Measurements from ENCODE around the gene ARHGEF28. TPM values are rescaled to one million over a fixed set of nuclear protein-coding genes. Genes with fewer than 3 reads are reported as not detected.

The ARHGEF28 gene
- total RNA-seq, 4 donors from 2014 or later: 13.3 to 19.0 (median 16.9) TPM

DNA sequence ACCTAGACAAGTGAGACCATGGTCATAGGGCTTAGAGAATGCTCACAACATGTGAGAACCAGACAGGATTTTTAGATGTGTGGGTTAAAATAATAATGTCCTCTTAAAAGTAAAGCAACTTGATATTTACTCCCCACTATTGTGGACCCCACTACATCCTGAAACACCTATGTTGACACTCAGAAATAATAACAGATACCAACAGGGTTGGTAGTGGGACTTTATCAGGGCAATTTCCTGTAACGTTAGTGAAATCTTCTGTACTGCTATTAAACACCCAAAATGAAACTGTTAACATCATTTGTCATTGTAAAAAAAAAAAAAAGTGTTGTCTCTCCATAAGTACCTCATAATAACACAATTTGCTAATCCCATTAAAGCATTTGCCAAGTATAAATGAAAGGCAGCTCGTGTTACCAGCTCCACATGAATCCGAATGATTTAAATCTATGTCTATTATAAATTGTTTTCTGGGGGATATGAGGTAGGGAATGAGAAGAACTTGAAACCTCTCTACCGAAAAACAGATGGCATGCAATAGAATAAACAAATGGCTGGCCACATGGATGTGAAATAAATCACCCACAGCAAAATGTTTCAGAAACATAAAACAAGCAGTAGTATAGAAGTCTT, 285.9 kb downstream of the ARHGEF28 start:
- DNase-seq: no peak
- TF ChIP-seq POLR2A (IDR thresholded peaks at IDR 0.05): no peak
- TF ChIP-seq CTCF (IDR thresholded peaks at IDR 0.05): no peak
- Histone ChIP-seq H3K4me1 (no peaks in the 10 kb centered on the region), H3K27me3 (no peaks in the 10 kb centered on the region), H3K9me3 (no peaks in the 10 kb centered on the region), H3K27ac (no peak overlapping the region), H3K4me3 (no peak overlapping the region), H3K36me3 (peaks cover 0 to 8% (median 0%) of the 10 kb centered on the region in 3 donors)

DNA sequence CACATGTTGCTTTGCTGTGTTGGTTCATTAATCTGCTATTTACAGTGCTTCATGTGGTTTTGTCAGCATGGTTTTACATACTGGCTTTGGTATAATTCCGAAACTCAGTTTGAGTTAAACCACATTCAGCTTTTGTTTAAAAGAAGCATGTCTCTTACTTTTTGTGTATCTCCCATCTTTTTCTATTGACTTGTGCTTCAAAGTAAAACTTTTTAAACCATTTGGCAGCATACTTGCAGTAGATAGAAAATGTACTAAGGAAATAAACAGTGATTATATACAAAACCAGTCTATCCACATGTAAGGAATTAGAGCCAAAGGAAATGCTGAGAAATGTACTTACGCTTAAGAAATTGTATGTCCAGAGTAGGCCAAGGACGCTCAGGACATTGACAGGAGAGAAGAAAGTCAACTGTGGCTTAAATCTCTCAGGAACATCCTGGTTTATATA, 286.9 kb downstream of the ARHGEF28 start:
- no peak overlapping the region for H3K4me3 ChIP-seq
- H3K9me3 ChIP-seq: no peaks in the 10 kb centered on the region
- no peak for DNase-seq
- peaks cover 0 to 8% (median 0%) of the 10 kb centered on the region in 3 donors for H3K36me3 ChIP-seq
- no peaks in the 10 kb centered on the region for H3K27me3 ChIP-seq
- no peak for TF ChIP-seq CTCF (IDR thresholded peaks at IDR 0.05)
- TF ChIP-seq POLR2A (IDR thresholded peaks at IDR 0.05): no peak
- no peak overlapping the region for H3K27ac ChIP-seq
- H3K4me1 ChIP-seq: no peaks in the 10 kb centered on the region

DNA sequence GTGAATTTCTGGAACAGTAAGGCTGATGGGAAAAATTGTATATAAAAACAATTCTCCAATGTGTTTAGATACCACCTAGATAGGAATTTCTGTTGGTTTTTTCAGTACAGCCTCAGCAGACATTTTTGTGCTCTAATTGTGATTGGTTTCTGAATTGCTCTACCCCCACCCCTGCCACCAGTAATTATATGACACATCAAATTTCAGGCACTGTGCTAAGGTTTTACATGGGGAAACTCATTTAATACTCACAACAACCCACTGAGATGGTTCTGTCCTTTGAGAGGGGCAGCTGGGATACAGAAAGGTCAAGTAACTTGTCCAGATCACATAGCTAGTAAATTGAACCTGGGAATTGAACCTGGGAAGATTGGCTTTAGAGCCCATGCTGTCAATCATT, 288.0 kb downstream of the ARHGEF28 start:
- no peaks in the 10 kb centered on the region for H3K4me1 ChIP-seq
- H3K4me3 ChIP-seq: no peak overlapping the region
- DNase-seq: no peak
- no peak overlapping the region for H3K27ac ChIP-seq
- H3K27me3 ChIP-seq: no peaks in the 10 kb centered on the region
- TF ChIP-seq POLR2A (IDR thresholded peaks at IDR 0.05) (no peak), CTCF (IDR thresholded peaks at IDR 0.05) (no peak)
- no peaks in the 10 kb centered on the region for H3K9me3 ChIP-seq
- H3K36me3 ChIP-seq: peaks cover 0 to 8% (median 0%) of the 10 kb centered on the region in 3 donors

DNA sequence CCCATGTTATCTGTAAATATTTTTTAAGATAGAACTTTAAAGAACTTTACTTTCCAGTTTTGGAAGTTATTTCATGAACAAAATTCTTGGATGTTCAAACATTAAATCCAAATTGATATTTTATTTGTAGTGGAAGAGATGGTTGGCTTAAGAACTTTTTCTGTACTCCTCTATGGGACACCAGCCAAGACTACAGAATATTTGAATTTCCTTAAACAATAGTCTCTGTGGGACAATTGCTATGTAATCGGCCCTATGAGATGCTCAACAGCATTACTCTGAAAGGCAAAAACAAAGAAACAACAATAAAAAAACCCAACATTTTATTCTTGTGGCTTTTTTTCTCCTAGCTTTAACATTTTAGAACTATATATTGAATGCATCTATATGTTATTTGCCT, 289.3 kb downstream of the ARHGEF28 start:
- TF ChIP-seq CTCF (IDR thresholded peaks at IDR 0.05): no peak
- TF ChIP-seq POLR2A (IDR thresholded peaks at IDR 0.05): no peak
- no peak overlapping the region for H3K27ac ChIP-seq
- no peaks in the 10 kb centered on the region for H3K36me3 ChIP-seq
- no peaks in the 10 kb centered on the region for H3K4me1 ChIP-seq
- DNase-seq: no peak
- H3K9me3 ChIP-seq: no peaks in the 10 kb centered on the region
- H3K4me3 ChIP-seq: no peak overlapping the region
- H3K27me3 ChIP-seq: no peaks in the 10 kb centered on the region

GRCh38 chr5:73917433-73917832, 291.4 kb downstream of the ARHGEF28 start:
- Histone ChIP-seq H3K27ac (no peak overlapping the region), H3K4me1 (no peaks in the 10 kb centered on the region), H3K4me3 (no peak overlapping the region), H3K9me3 (no peaks in the 10 kb centered on the region), H3K27me3 (no peaks in the 10 kb centered on the region), H3K36me3 (no peaks in the 10 kb centered on the region)
- no peak for DNase-seq
- TF ChIP-seq POLR2A (IDR thresholded peaks at IDR 0.05) (no peak), CTCF (IDR thresholded peaks at IDR 0.05) (no peak)
